Measurements from ENCODE around the gene CD300E. TPM values are rescaled to one million over a fixed set of nuclear protein-coding genes. Genes with fewer than 3 reads are reported as not detected.

CD300E gene
- total RNA-seq, 1 experiment from 2014 or later: not detected

- POLR2A ChIA-PET (ENCODE audit: low non-redundant PET): no interaction called here
- no TSS peak for BruUV-seq (replicated peaks)
- no peaks in the 10 kb centered on the region for H3K36me3 ChIP-seq (ENCODE audit: insufficient read depth, low read length, poor library complexity, severe bottlenecking)
- no peak overlapping the region for H3K4me3 ChIP-seq (ENCODE audit: low read depth, low read length, poor library complexity, severe bottlenecking)
- no peak overlapping the region for H3K27ac ChIP-seq (ENCODE audit: low read depth, low read length, poor library complexity, severe bottlenecking)
- CTCF ChIA-PET: no interaction called here
- no peak for DNase-seq (ENCODE audit: low spot score)
- intact Hi-C loops (cut with micrococcal nuclease; ENCODE audit: unreplicated experiment): no loop called here
- TF ChIP-seq CTCF (conservative IDR thresholded peaks at IDR 0.05; ENCODE audit: low read depth, low read length) (no peak), EZH2 (IDR thresholded peaks at IDR 0.05; ENCODE audit: borderline replicate concordance, low read depth, low read length, poor library complexity, severe bottlenecking) (no peak)
- H3K9me3 ChIP-seq (ENCODE audit: low read depth, low read length, poor library complexity, severe bottlenecking): no peaks in the 10 kb centered on the region
- no peaks in the 10 kb centered on the region for H3K4me1 ChIP-seq (ENCODE audit: insufficient read depth, low read length, poor library complexity, severe bottlenecking)
- H3K27me3 ChIP-seq (replicated peaks; ENCODE audit: insufficient read depth, low read depth, low read length, poor library complexity): peaks cover 23% of the 10 kb centered on the region
Measured at GRCh38 chr17:74573169-74573568, 50.4 kb downstream of the CD300E start.

- no peaks in the 10 kb centered on the region for H3K36me3 ChIP-seq (ENCODE audit: insufficient read depth, low read length, poor library complexity, severe bottlenecking)
- H3K4me1 ChIP-seq (ENCODE audit: insufficient read depth, low read length, poor library complexity, severe bottlenecking): no peaks in the 10 kb centered on the region
- intact Hi-C loops (cut with micrococcal nuclease; ENCODE audit: unreplicated experiment): no loop called here
- DNase-seq (ENCODE audit: low spot score): no peak
- ChIA-PET POLR2A (ENCODE audit: low non-redundant PET) (no interaction called here), CTCF (no interaction called here)
- BruUV-seq (replicated peaks): no TSS peak
- TF ChIP-seq EZH2 (IDR thresholded peaks at IDR 0.05; ENCODE audit: borderline replicate concordance, low read depth, low read length, poor library complexity, severe bottlenecking): no peak
- TF ChIP-seq CTCF (conservative IDR thresholded peaks at IDR 0.05; ENCODE audit: low read depth, low read length): no peak
- no peak overlapping the region for H3K4me3 ChIP-seq (ENCODE audit: low read depth, low read length, poor library complexity, severe bottlenecking)
- no peaks in the 10 kb centered on the region for H3K9me3 ChIP-seq (ENCODE audit: low read depth, low read length, poor library complexity, severe bottlenecking)
- H3K27me3 ChIP-seq (replicated peaks; ENCODE audit: insufficient read depth, low read depth, low read length, poor library complexity): peaks cover 23% of the 10 kb centered on the region
- H3K27ac ChIP-seq (ENCODE audit: low read depth, low read length, poor library complexity, severe bottlenecking): no peak overlapping the region
Measured at GRCh38 chr17:74571621-74572270, 51.8 kb downstream of the CD300E start.

- H3K4me3 ChIP-seq (ENCODE audit: low read depth, low read length, poor library complexity, severe bottlenecking): no peak overlapping the region
- H3K9me3 ChIP-seq (ENCODE audit: low read depth, low read length, poor library complexity, severe bottlenecking): no peaks in the 10 kb centered on the region
- intact Hi-C loops (cut with micrococcal nuclease; ENCODE audit: unreplicated experiment): no loop called here
- peak; percentile 69 for DNase-seq (ENCODE audit: low spot score)
- H3K36me3 ChIP-seq (ENCODE audit: insufficient read depth, low read length, poor library complexity, severe bottlenecking): no peaks in the 10 kb centered on the region
- H3K4me1 ChIP-seq (ENCODE audit: insufficient read depth, low read length, poor library complexity, severe bottlenecking): no peaks in the 10 kb centered on the region
- H3K27ac ChIP-seq (ENCODE audit: low read depth, low read length, poor library complexity, severe bottlenecking): no peak overlapping the region
- POLR2A ChIA-PET (ENCODE audit: low non-redundant PET): no interaction called here
- no TSS peak for BruUV-seq (replicated peaks)
- H3K27me3 ChIP-seq (replicated peaks; ENCODE audit: insufficient read depth, low read depth, low read length, poor library complexity): peaks cover 6% of the 10 kb centered on the region
- CTCF ChIA-PET: no interaction called here
- TF ChIP-seq CTCF (conservative IDR thresholded peaks at IDR 0.05; ENCODE audit: low read depth, low read length) (no peak), EZH2 (IDR thresholded peaks at IDR 0.05; ENCODE audit: borderline replicate concordance, low read depth, low read length, poor library complexity, severe bottlenecking) (no peak)
Measured at GRCh38 chr17:74569020-74570003, 54.2 kb downstream of the CD300E start.

Data from A673 (cell line).